Esophagus squamous epithelium (tissue), 5 donors: ENCODE data around the gene TSSK2. TPM values are rescaled to one million over a fixed set of nuclear protein-coding genes. Genes with fewer than 3 reads are reported as not detected.
A peak's percentile ranks its signal among the peaks of the same experiment; 100 is the strongest.

Experiments
- DNase-seq: peaks from one replicate; lab custom pipeline; 2025; lab: John Stamatoyannopoulos, UW
- H3K27ac ChIP-seq, 4 donors: fragments of 200-600 bp; sonication (generic); one replicate each; pipeline ENCODE4 v1.5.1; 2016 to 2019; ENCODE audit warnings: mild to moderate bottlenecking in 1 of 4
- H3K27me3 ChIP-seq, 4 donors: fragments of 200-600 bp; sonication (generic); 1 replicate in 3 of 4; 2 replicates in 1 of 4; pipeline versions ENCODE4 v1.5.1 to v1.6.0; 2017 to 2021; ENCODE audit warnings: antibody characterized with exemption in 1 of 4
- H3K36me3 ChIP-seq, 3 donors: fragments of 200-600 bp; sonication (generic); one replicate each; pipeline ENCODE4 v1.5.1; 2016 to 2019
- H3K4me1 ChIP-seq, 3 donors: fragments of 200-600 bp; sonication (generic); one replicate each; pipeline ENCODE4 v1.5.1; 2017 to 2019
- H3K4me3 ChIP-seq, 4 donors: fragments of 200-600 bp; sonication (generic); 1 replicate in 3 of 4; 2 replicates in 1 of 4; pipeline ENCODE4 v1.5.1; 2016 to 2019; ENCODE audit warnings: mild to moderate bottlenecking in 2 of 4, moderate library complexity in 1 of 4
- H3K9me3 ChIP-seq, 3 donors: fragments of 200-600 bp; sonication (generic); one replicate each; pipeline ENCODE4 v1.5.1; 2016 to 2019
- CTCF ChIP-seq, 6 experiments: fragments of 450-650 bp in 4 of 6; fragments of 200-600 bp in 2 of 6; sonication (generic) in 2 of 6; IDR thresholded peaks; one replicate each; pipeline ENCODE4 v1.5.1; 2016 to 2019; ENCODE audit warnings: antibody characterized with exemption in 6 of 6, mild to moderate bottlenecking in 4 of 6, moderate library complexity in 4 of 6
- POLR2A ChIP-seq, 4 donors: fragments of 450-650 bp; IDR thresholded peaks; one replicate each; pipeline ENCODE4 v1.6.1; 2017; ENCODE audit warnings: antibody characterized with exemption in 4 of 4, mild to moderate bottlenecking in 4 of 4, moderate library complexity in 3 of 4
- WGBS, 2 donors: methylation state at CpG; one replicate each; pipeline ENCODE4 v1.1.5; 2018; 5-methylcytosine and 5-hydroxymethylcytosine counted together
- intact Hi-C: fragments of 100-400 bp; cut with DNase I; formaldehyde crosslinking; loops from one replicate; pipeline ENCODE4 v1.15.0; 2022
- total RNA-seq, 4 donors: library from RNA; depleted of rRNA; stranded (reverse); fragments of >200 nt; gene quantifications; one replicate each; pipeline ENCODE4 v1.1.0, GENCODE V29; 2016
- donor health status: DM: yes; HTN: yes; CAD: no.

TSSK2 gene
- total RNA-seq, 4 donors from 2014 or later, result 0.18 TPM; not detected in 3

- TF ChIP-seq POLR2A (IDR thresholded peaks at IDR 0.05), result no peak
- no peak for TF ChIP-seq CTCF (IDR thresholded peaks at IDR 0.05)
- Histone ChIP-seq H3K27ac (peak overlapping the region; percentile 82 to 89 (median 85)), H3K27me3 (peaks cover 0 to 21% (median 5%) of the 10 kb centered on the region in 4 donors), H3K4me3 (peak overlapping the region; percentile 78 to 90 (median 82)), H3K9me3 (no peaks in the 10 kb centered on the region), H3K36me3 (peaks cover 15 to 39% (median 32%) of the 10 kb centered on the region in 3 donors), H3K4me1 (peaks cover 8 to 24% (median 12%) of the 10 kb centered on the region in 3 donors)
- DNase-seq, result no peak
- 3 to 7% methylated on average over 14 of the region's 17 CpGs for WGBS, 2 donors
- intact Hi-C loops, result no loop called here
Measured at GRCh38 chr22:19143967-19144400, 12.9 kb downstream of the TSSK2 start.

DNA sequence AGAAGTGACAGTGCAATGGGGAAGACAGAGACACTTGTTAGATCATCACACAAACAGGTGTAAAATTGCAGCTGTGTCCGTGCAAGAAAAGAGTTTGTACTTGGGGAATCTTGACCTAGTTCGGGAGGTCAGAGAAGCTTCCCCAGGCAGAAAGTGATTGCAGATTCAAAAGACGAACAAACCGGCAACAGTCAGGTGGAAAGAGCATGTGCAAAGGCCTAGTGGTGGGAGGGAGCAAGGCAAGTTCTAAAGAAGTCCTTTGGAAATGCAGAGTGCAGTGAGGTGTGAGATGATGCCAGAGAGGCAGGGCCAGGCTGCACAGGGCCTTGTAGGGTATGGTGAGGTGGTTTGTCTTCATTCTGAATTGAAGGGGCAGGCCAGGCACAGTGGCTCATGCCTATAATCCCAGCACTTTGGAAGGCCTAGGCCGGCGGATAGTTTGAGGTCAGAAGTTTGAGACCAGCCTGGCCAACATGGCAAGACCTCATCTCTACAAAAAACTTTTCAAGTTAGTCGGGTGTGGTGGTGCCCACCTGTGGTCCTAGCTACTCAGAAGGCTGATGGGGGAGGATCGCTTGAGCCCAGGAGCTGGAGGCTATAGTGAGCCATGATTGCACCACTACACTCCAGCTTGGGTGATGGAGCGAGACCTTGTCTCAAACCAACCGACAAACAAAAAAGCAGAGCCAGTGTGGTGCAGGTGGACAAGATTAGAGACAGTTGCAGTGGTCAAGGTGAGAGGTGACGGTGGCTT, 15.3 kb downstream of the TSSK2 start:
- WGBS, 2 donors, result 74 to 85% methylated on average over 7 to 9 of the region's 11 CpGs
- peaks cover 0 to 2% (median 0%) of the 10 kb centered on the region in 3 donors for H3K9me3 ChIP-seq
- no peak overlapping the region for H3K27ac ChIP-seq
- intact Hi-C loops, result no loop called here
- no peak for TF ChIP-seq POLR2A (IDR thresholded peaks at IDR 0.05)
- TF ChIP-seq CTCF (IDR thresholded peaks at IDR 0.05), result no peak
- H3K4me3 ChIP-seq, result no peak overlapping the region
- peaks cover 0 to 15% (median 13%) of the 10 kb centered on the region in 3 donors for H3K36me3 ChIP-seq
- H3K27me3 ChIP-seq, result peaks cover 7 to 45% (median 20%) of the 10 kb centered on the region in 4 donors
- H3K4me1 ChIP-seq, result peaks cover 18 to 42% (median 25%) of the 10 kb centered on the region in 3 donors
- DNase-seq, result no peak

GRCh38 chr22:19147195-19147780, 16.2 kb downstream of the TSSK2 start:
- intact Hi-C loops, result no loop called here
- no peak for DNase-seq
- peaks cover 0 to 6% (median 0%) of the 10 kb centered on the region in 3 donors for H3K9me3 ChIP-seq
- H3K4me3 ChIP-seq, result no peak overlapping the region
- H3K27me3 ChIP-seq, result peaks cover 7 to 54% (median 25%) of the 10 kb centered on the region in 4 donors
- H3K27ac ChIP-seq, result no peak overlapping the region
- H3K4me1 ChIP-seq, result peaks cover 18 to 42% (median 25%) of the 10 kb centered on the region in 3 donors
- 41 to 45% methylated on average over 6 to 9 of the region's 9 CpGs for WGBS, 2 donors
- no peak for TF ChIP-seq CTCF (IDR thresholded peaks at IDR 0.05)
- TF ChIP-seq POLR2A (IDR thresholded peaks at IDR 0.05), result no peak
- peaks cover 0 to 6% (median 4%) of the 10 kb centered on the region in 3 donors for H3K36me3 ChIP-seq

- peaks cover 7 to 66% (median 25%) of the 10 kb centered on the region in 4 donors for H3K27me3 ChIP-seq
Measured at GRCh38 chr22:19148417-19149046, 17.4 kb downstream of the TSSK2 start.

More at GRCh38 chr22:19148417-19149046, 17.4 kb downstream of the TSSK2 start:
- Histone ChIP-seq H3K27ac (no peak overlapping the region), H3K36me3 (no peaks in the 10 kb centered on the region), H3K9me3 (peaks cover 0 to 6% (median 0%) of the 10 kb centered on the region in 3 donors), H3K4me1 (peaks cover 10 to 33% (median 23%) of the 10 kb centered on the region in 3 donors), H3K4me3 (peak overlapping the region in 1 of 4 donors; percentile 59)
- DNase-seq, result no peak
- 51 to 83% methylated on average over 1 to 13 of the region's 33 CpGs for WGBS, 2 donors
- intact Hi-C loops, result no loop called here
- TF ChIP-seq POLR2A (IDR thresholded peaks at IDR 0.05) (no peak), CTCF (IDR thresholded peaks at IDR 0.05) (no peak)
